Measurements from ENCODE around the gene KCNS3. TPM values are rescaled to one million over a fixed set of nuclear protein-coding genes. Genes with fewer than 3 reads are reported as not detected.

The KCNS3 gene
- total and polyA plus RNA-seq, 2 donors (not counting 1 experiment from before 2014, with no cell fraction given), result 3.0 to 6.3 TPM

GRCh38 chr2:17849275-17849674, 29.2 kb upstream of the KCNS3 start:
- no peaks in the 10 kb centered on the region for H4K20me1 ChIP-seq (ENCODE audit: control insufficient read depth, extremely low read depth, insufficient read depth, low read length)
- H2AFZ ChIP-seq (ENCODE audit: low read length), result no peak overlapping the region
- H3K9me3 ChIP-seq (ENCODE audit: control insufficient read depth, insufficient read depth, low read depth, low read length), result no peaks in the 10 kb centered on the region
- no peak overlapping the region for H3K4me3 ChIP-seq (replicated peaks in 1 of 4; ENCODE audit: control extremely low read depth in 1 of 4, insufficient read depth in 1 of 4, low read depth in 3 of 4, low read length in 4 of 4)
- H3K79me2 ChIP-seq (ENCODE audit: control insufficient read depth, insufficient read depth, low read length), result no peaks in the 10 kb centered on the region
- H3K27me3 ChIP-seq (ENCODE audit: control insufficient read depth, insufficient read depth, low read length), result no peaks in the 10 kb centered on the region
- TF ChIP-seq EZH2 (IDR thresholded peaks at IDR 0.05; ENCODE audit: low read length, missing control alignments) (no peak), CTCF (conservative IDR thresholded peaks at IDR 0.05 in 1 of 2, IDR thresholded peaks at IDR 0.05 in 1 of 2; ENCODE audit: low read depth in 1 of 2, low read length in 2 of 2) (no peak)
- H3K4me2 ChIP-seq (ENCODE audit: extremely low read depth, insufficient read depth, low read length), result no peak overlapping the region
- H3K4me1 ChIP-seq (ENCODE audit: control insufficient read depth, extremely low read depth, insufficient read depth, low read length), result no peaks in the 10 kb centered on the region
- DNase-seq (ENCODE audit: low read depth in 2 of 2), result no peak
- no peak overlapping the region for H3K27ac ChIP-seq (ENCODE audit: insufficient read depth, low read length)
- H3K36me3 ChIP-seq (ENCODE audit: control insufficient read depth, insufficient read depth, low read length), result no peaks in the 10 kb centered on the region
- no peak overlapping the region for H3K9ac ChIP-seq (ENCODE audit: insufficient read depth, low read length)

- TF ChIP-seq EZH2 (IDR thresholded peaks at IDR 0.05; ENCODE audit: low read length, missing control alignments) (no peak), CTCF (conservative IDR thresholded peaks at IDR 0.05 in 1 of 2, IDR thresholded peaks at IDR 0.05 in 1 of 2; ENCODE audit: low read depth in 1 of 2, low read length in 2 of 2) (no peak)
- no peaks in the 10 kb centered on the region for H4K20me1 ChIP-seq (ENCODE audit: control insufficient read depth, extremely low read depth, insufficient read depth, low read length)
- DNase-seq (ENCODE audit: low read depth in 2 of 2), result no peak
- no peaks in the 10 kb centered on the region for H3K27me3 ChIP-seq (ENCODE audit: control insufficient read depth, insufficient read depth, low read length)
- no peak overlapping the region for H3K4me3 ChIP-seq (replicated peaks in 1 of 4; ENCODE audit: control extremely low read depth in 1 of 4, insufficient read depth in 1 of 4, low read depth in 3 of 4, low read length in 4 of 4)
- no peaks in the 10 kb centered on the region for H3K9me3 ChIP-seq (ENCODE audit: control insufficient read depth, insufficient read depth, low read depth, low read length)
- H3K4me1 ChIP-seq (ENCODE audit: control insufficient read depth, extremely low read depth, insufficient read depth, low read length), result no peaks in the 10 kb centered on the region
- H3K79me2 ChIP-seq (ENCODE audit: control insufficient read depth, insufficient read depth, low read length), result no peaks in the 10 kb centered on the region
- no peak overlapping the region for H3K27ac ChIP-seq (ENCODE audit: insufficient read depth, low read length)
- H3K9ac ChIP-seq (ENCODE audit: insufficient read depth, low read length), result no peak overlapping the region
- H3K4me2 ChIP-seq (ENCODE audit: extremely low read depth, insufficient read depth, low read length), result no peak overlapping the region
- no peaks in the 10 kb centered on the region for H3K36me3 ChIP-seq (ENCODE audit: control insufficient read depth, insufficient read depth, low read length)
- no peak overlapping the region for H2AFZ ChIP-seq (ENCODE audit: low read length)
Observed at GRCh38 chr2:17850151-17850550, 28.3 kb upstream of the KCNS3 start.

- Histone ChIP-seq H3K9ac (ENCODE audit: insufficient read depth, low read length) (no peak overlapping the region), H3K9me3 (ENCODE audit: control insufficient read depth, insufficient read depth, low read depth, low read length) (no peaks in the 10 kb centered on the region), H3K4me2 (ENCODE audit: extremely low read depth, insufficient read depth, low read length) (no peak overlapping the region), H3K27me3 (ENCODE audit: control insufficient read depth, insufficient read depth, low read length) (no peaks in the 10 kb centered on the region), H2AFZ (ENCODE audit: low read length) (no peak overlapping the region), H3K27ac (ENCODE audit: insufficient read depth, low read length) (no peak overlapping the region), H3K36me3 (ENCODE audit: control insufficient read depth, insufficient read depth, low read length) (no peaks in the 10 kb centered on the region), H3K4me1 (ENCODE audit: control insufficient read depth, extremely low read depth, insufficient read depth, low read length) (no peaks in the 10 kb centered on the region), H4K20me1 (ENCODE audit: control insufficient read depth, extremely low read depth, insufficient read depth, low read length) (no peaks in the 10 kb centered on the region), H3K4me3 (replicated peaks in 1 of 4; ENCODE audit: control extremely low read depth in 1 of 4, insufficient read depth in 1 of 4, low read depth in 3 of 4, low read length in 4 of 4) (no peak overlapping the region), H3K79me2 (ENCODE audit: control insufficient read depth, insufficient read depth, low read length) (no peaks in the 10 kb centered on the region)
- TF ChIP-seq EZH2 (IDR thresholded peaks at IDR 0.05; ENCODE audit: low read length, missing control alignments) (no peak), CTCF (conservative IDR thresholded peaks at IDR 0.05 in 1 of 2, IDR thresholded peaks at IDR 0.05 in 1 of 2; ENCODE audit: low read depth in 1 of 2, low read length in 2 of 2) (peak; percentile 97 to 98)
- DNase-seq (ENCODE audit: low read depth in 2 of 2), result peak; percentile 59 to 74
Observed at GRCh38 chr2:17851731-17852585, 26.5 kb upstream of the KCNS3 start.
